DND-41 (cell line): Measurements from ENCODE around the gene ACVRL1.

Source experiments
- ATAC-seq: fragments of 200-7000 bp; cut with Tn5 transposase; 3 replicates; pipeline ENCODE4 v1.9.1; 2021; ENCODE audit warnings: low read depth; ENCODE audit not compliant: insufficient read depth
- DNase-seq: peaks from one replicate; pipeline ENCODE4 v3.0.0-alpha.2; 2020
- H2AFZ ChIP-seq: 2 replicates; pipeline ENCODE4 v1.6.0; 2012; ENCODE audit warnings: low read depth, low read length
- H3K27ac ChIP-seq: 2 replicates; pipeline ENCODE4 v1.5.1; 2012; ENCODE audit warnings: low read length, inconsistent platforms
- H3K27me3 ChIP-seq: fragments of 200-600 bp; sonication (generic); 2 replicates; pipeline ENCODE4 v1.6.0; 2012; ENCODE audit warnings: low read length, mild to moderate bottlenecking, inconsistent platforms; ENCODE audit not compliant: insufficient read depth, poor library complexity
- H3K36me3 ChIP-seq: 2 replicates; pipeline ENCODE4 v1.5.1; 2012; ENCODE audit warnings: low read length, inconsistent platforms; ENCODE audit not compliant: insufficient read depth
- H3K4me1 ChIP-seq: 2 replicates; pipeline ENCODE4 v1.5.1; 2012; ENCODE audit warnings: mild to moderate bottlenecking, low read length; ENCODE audit not compliant: insufficient read depth
- H3K4me2 ChIP-seq: 2 replicates; pipeline ENCODE4 v1.6.0; 2012; ENCODE audit warnings: mild to moderate bottlenecking, moderate library complexity, low read length, inconsistent platforms; ENCODE audit not compliant: insufficient read depth
- H3K4me3 ChIP-seq, 2 experiments: fragments of 200-600 bp in 1 of 2; shearing (Covaris generic) in 1 of 2; 2 replicates each; pipeline ENCODE4 v1.5.1; 2012 to 2016; ENCODE audit warnings: inconsistent platforms in 2 of 2, low read length in 2 of 2, mild to moderate bottlenecking in 2 of 2, low read depth in 1 of 2, moderate library complexity in 1 of 2
- H3K79me2 ChIP-seq: 2 replicates; pipeline ENCODE4 v1.6.0; 2012; ENCODE audit warnings: low read length, inconsistent platforms; ENCODE audit not compliant: insufficient read depth
- H3K9ac ChIP-seq: 2 replicates; pipeline ENCODE4 v1.6.0; 2012; ENCODE audit warnings: low read depth, mild to moderate bottlenecking, inconsistent platforms, low read length, moderate library complexity
- H3K9me3 ChIP-seq: 2 replicates; pipeline ENCODE4 v1.5.1; 2012; ENCODE audit warnings: low read length, moderate library complexity, mild to moderate bottlenecking, inconsistent platforms; ENCODE audit not compliant: insufficient read depth, severe bottlenecking
- H4K20me1 ChIP-seq: 2 replicates; pipeline ENCODE4 v1.6.0; 2012; ENCODE audit warnings: low read length; ENCODE audit not compliant: insufficient read depth
- CTCF ChIP-seq: IDR thresholded peaks from 2 replicates; pipeline ENCODE4 v1.5.1; 2012; ENCODE audit warnings: borderline replicate concordance, low read length, moderate library complexity, mild to moderate bottlenecking; ENCODE audit not compliant: poor library complexity, severe bottlenecking; ENCODE audit errors: extremely low read depth
- EZH2 ChIP-seq: IDR thresholded peaks from 3 replicates; pipeline ENCODE4 v1.6.1; 2012; ENCODE audit warnings: borderline replicate concordance, low read depth, mild to moderate bottlenecking, moderate library complexity, low read length, inconsistent platforms; ENCODE audit not compliant: severe bottlenecking

Gene ACVRL1

GRCh38 chr12:51917746-51918453 lies 10.6 kb downstream of the ACVRL1 start:
- Histone ChIP-seq H3K27me3 (no peaks in the 10 kb centered on the region), H3K79me2 (no peaks in the 10 kb centered on the region), H3K4me2 (no peak overlapping the region), H3K4me1 (no peaks in the 10 kb centered on the region), H3K36me3 (no peaks in the 10 kb centered on the region), H4K20me1 (no peaks in the 10 kb centered on the region; the same call in 1 of the 2 replicates), H3K4me3 (no peak overlapping the region), H3K27ac (no peak overlapping the region), H2AFZ (no peak overlapping the region), H3K9me3 (no peaks in the 10 kb centered on the region), H3K9ac (no peak overlapping the region)
- DNase-seq (no peak), ATAC-seq (no peak)
- TF ChIP-seq CTCF (no peak), EZH2 (no peak)

- no peaks in the 10 kb centered on the region for H3K4me1 ChIP-seq
- H3K4me2 ChIP-seq: no peak overlapping the region
- H4K20me1 ChIP-seq: no peaks in the 10 kb centered on the region; the same call in 1 of the 2 replicates
- no peak overlapping the region for H3K9ac ChIP-seq
- ATAC-seq (no peak), DNase-seq (no peak)
- no peak overlapping the region for H3K27ac ChIP-seq
- TF ChIP-seq CTCF (no peak), EZH2 (no peak)
- no peaks in the 10 kb centered on the region for H3K36me3 ChIP-seq
- H3K4me3 ChIP-seq: no peak overlapping the region
- H3K27me3 ChIP-seq: no peaks in the 10 kb centered on the region
- no peaks in the 10 kb centered on the region for H3K9me3 ChIP-seq
- H2AFZ ChIP-seq: no peak overlapping the region
- no peaks in the 10 kb centered on the region for H3K79me2 ChIP-seq
Measured at GRCh38 chr12:51920046-51920445, 12.7 kb downstream of the ACVRL1 start.

- no peak overlapping the region for H3K27ac ChIP-seq
- ATAC-seq (no peak), DNase-seq (no peak)
- no peaks in the 10 kb centered on the region for H3K4me1 ChIP-seq
- no peaks in the 10 kb centered on the region for H3K27me3 ChIP-seq
- no peaks in the 10 kb centered on the region for H3K79me2 ChIP-seq
- no peak overlapping the region for H3K9ac ChIP-seq
- H3K4me2 ChIP-seq: no peak overlapping the region
- no peak overlapping the region for H3K4me3 ChIP-seq
- no peak for TF ChIP-seq CTCF
- no peak for TF ChIP-seq EZH2
- H2AFZ ChIP-seq: no peak overlapping the region
- H3K36me3 ChIP-seq: no peaks in the 10 kb centered on the region
- no peaks in the 10 kb centered on the region; the same call in 1 of the 2 replicates for H4K20me1 ChIP-seq
- no peaks in the 10 kb centered on the region for H3K9me3 ChIP-seq
Measured at GRCh38 chr12:51921017-51921725, 13.9 kb downstream of the ACVRL1 start.
